HUDEP-2 (cell line): ENCODE measurements around the gene HLF.
A peak's percentile ranks its signal among the peaks of the same experiment; 100 is the strongest.

Experiments
- DNase-seq, 76 experiments: peaks; one replicate each; lab custom pipeline; 2025; ENCODE audit not compliant: unreplicated experiment in 76 of 76; lab: John Stamatoyannopoulos, UW

HLF gene

DNA sequence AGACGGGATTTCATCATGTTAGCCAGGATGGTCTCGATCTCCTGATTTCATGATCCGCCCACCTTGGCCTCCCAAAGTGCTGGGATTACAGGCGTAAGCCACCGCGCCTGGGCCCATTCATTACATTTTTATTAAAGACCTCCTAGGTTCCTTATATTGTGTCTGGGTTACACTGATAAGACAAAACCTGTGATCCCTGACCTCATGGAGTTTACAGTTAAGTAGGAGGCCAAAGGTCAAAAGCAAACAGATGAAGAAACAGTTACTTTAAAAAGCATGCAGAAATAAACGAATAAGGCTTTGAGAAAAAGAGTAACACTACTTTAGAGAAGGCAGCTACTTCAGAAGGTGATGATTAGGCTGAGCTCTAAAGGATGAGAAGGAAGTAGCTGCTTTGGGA, 14.9 kb upstream of the HLF start:
- no peak for DNase-seq

DNA sequence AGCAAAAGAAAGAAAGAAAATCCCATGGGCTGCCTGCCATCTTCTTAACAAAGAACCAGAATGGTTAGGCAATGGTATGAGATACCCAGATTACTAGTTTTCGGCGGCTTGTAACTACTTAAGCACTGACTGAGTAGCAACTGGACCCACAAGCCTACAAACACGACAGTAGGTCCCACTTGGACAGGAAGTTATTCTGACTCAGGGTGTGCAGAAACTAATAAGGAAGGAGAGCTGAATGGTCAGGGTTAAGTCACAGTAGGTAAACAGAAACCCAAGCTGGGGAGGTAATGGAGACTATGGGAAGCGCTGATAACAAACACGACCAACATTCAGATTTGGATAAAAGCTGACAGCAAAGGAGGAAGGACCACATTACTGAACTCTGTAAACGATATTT, 10.4 kb upstream of the HLF start:
- DNase-seq, result no peak

DNA sequence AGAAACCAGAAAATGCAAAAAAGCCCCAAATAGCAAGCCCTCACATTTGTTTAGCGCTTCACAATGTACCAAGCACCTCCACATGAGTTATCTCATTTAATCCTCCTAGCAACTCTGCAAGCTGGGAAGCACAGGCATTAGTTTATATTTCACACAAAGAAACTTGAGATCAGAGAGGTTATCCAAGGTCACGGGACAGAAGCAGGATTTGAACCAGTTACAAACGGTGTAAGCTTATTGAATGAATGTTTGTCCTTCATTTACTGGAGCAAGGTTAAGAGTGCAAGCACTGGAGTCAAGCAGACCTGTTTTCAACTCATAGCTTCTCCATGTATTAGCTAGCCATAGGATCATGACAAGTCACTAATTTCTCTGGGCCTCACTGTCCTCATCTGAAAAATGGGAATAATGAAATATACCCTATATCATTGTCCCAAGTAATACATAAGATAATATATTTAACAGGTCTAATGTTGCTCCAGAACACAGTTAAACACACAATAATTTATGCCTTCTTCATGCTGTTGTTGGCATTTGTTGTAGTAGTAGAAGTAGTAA, 6.1 kb upstream of the HLF start:
- DNase-seq, result no peak

DNA sequence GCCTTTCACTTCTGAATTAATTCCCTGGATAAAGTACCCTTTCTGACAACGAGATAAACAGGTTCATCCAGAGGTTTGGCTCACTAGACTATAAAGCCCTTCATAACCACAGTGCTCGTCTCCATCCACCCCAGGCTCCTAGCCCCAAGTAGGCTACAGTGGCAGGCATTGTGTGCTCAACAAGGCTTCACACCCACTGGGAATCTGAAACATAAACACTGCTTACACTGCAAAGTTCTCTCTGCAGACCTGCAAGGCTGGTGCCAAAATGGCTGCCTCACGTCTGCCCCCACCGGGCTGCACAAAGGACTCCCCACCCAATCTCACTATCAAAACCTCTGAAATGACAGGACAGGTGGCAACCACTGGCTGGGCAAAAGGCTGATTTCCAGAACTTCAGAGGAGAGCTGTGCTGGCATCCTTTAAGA, 5.1 kb upstream of the HLF start:
- no peak for DNase-seq

DNA sequence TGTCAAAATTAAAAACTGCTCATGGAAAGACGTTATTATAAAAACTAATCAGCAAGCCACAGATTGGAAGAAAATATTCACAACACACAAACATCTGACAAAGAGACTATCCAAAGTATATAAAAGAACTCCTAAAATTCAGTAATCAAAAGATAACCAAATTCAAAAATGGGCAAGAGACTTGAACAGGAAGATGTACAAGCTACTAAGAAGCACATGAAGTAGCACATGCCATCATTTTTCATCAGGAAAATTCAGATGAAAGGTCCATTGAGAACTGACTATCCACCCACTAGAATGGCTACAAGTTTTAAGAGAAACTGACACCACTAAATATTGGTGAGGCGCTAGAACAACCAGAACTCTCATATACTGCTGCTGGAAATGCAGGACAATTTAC, 3.4 kb upstream of the HLF start:
- no peak for DNase-seq

DNA sequence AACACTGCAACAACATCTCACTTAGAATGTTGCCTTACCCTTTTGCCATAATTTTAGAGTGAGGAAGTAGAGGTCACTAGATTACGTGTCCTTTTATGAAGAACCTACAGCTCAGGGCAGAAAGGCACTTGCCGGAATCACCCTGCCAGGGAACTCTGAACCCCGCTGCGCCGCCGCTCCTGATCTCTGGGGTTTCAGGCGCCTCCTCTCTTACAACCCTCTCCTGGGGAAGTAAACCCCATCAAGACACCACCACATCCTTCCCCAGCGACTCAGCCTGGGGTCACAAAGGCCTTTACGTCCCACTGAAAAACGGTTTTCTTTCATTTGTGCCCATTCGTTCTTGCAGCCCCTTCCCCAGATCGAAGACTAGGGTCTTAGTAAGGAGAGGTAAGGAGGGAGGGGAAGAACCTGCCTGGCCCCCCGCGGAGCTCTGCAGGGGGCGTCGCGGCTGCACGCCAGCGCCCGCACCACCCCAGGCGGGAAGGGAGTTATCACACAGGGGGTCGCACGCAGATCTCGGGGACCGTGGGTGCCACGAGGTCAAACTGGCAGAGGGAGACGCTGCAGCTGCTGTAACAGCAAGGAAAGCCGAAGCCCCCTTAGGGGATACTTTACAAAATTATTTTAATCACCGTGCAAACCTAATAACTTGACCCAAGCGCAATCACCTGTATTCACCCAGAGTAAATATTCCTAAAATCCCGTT, 1.0 kb upstream of the HLF start:
- DNase-seq, result no peak

DNA sequence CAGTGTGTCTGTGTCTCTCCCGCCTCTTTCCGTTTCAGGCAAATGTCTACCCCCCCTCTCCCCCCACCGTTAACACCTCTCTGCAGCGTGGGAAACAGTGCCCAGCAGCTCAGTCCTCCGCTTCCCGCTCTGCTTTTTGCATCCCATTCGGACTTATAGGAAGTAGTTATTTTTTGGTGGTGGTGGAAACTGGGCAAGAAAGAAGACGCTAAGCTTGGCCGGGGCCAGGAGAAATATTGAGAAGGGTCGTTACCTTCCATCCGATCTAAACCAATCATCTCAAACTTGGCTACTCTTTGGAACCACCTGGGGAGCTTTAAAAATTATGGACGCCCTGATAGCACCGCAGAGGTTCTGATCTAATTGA, 499 bp upstream of the HLF start:
- peak in 1 of 76 experiments; percentile 2 for DNase-seq

DNA sequence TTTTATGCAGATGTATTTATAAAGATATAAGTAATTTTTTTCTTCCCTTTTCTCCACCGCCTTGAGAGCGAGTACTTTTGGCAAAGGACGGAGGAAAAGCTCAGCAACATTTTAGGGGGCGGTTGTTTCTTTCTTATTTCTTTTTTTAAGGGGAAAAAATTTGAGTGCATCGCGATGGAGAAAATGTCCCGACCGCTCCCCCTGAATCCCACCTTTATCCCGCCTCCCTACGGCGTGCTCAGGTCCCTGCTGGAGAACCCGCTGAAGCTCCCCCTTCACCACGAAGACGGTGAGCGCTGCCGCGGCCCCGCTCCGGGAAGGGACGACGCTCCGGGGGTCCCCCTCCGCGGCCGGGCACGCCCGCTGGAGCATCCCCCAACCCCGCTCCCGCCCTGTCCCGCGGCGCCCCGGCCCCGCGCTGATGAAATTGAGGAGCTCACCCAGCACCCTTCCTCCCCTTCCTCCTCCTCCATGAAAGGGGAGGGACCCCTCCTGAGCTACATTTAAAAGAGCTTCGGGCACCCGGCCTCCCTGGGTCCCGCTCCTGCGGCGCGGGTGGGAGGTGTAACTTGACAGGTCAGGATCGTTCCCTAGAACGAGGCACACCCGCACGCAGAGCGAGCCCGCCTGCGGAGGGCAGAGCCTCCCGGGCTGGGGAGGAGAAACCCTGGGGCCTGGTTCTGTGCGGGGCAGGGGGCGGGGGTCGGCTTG, 706 bp downstream of the HLF start:
- peak in 12 of 76 experiments; percentile 2 to 34 (median 9) for DNase-seq

DNA sequence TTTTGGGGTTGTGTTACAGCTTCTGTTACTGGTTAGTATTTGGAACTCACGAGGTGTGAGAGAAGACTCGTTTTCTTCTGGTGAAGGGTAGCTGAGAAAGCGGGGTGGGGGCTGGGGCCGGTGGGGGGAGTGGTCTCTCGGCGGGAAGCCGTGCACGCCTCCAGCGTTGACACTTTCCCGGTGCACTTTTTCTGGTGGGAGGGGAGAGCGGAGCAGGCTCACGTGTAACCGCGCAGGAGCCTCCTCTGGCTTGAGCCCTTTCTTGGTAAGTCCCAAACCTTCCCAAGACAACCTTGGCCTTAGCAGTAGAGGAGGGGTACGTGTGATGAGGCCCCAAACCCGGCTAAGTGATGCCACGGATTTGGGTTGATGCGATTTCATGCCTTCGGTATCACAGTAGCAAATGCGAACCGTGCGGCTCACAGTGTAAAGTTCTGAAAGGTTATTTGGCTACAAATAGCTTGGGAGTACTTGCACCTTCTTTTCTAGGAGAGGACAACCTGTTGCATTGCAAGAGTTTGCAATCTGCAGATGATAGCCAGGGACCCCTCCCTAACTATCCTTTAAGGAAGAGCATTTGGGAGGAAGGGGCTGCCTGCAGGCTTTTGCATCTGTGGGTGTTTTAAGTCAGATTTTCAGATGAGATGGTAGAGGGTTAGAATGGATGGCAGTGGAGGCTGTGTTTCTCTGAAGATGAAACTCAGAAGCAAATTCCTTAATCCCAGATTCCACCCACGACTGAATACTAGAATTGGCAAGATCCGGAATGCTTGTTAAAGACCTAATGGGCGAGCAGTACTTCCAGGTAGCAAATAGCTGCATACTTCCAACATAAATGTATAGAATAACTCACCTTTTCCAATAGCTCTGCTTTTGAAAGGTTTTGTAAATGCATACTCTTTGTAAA, 1.5 kb downstream of the HLF start:
- no peak for DNase-seq

DNA sequence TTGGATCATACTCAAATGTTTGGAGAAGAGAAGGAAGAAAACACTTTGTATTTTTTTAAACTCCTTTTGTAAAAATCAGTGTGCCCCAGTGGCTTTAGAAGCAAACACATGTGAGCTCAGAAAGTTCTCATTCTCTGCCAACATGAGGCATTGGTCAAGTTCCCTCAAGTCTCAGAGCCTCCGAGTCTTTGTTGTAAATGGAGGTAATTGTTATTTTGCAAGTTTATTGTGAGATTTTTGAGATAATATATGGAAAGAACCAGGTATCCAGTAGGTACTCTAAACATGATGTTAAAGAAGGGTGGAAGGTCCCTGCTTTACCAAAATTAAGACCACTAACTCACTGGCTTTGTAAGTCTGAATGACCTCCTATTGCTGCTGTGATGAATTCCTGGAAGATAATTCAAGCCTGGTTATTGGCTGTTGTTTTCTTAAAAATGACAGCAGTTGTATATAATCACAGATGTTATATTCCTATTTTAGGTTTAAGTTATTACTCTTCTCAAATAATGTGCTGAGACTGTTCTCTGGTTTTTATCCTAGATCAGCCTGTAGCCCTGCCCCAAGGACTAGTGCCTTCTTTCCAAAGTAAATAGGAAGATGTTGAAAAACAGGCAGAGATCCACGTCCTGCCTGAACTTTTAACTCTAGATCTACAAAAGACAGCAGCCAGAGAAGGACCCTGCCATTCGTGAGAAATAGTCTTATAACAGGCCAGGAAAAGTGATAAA, 2.4 kb downstream of the HLF start:
- DNase-seq, result no peak

DNA sequence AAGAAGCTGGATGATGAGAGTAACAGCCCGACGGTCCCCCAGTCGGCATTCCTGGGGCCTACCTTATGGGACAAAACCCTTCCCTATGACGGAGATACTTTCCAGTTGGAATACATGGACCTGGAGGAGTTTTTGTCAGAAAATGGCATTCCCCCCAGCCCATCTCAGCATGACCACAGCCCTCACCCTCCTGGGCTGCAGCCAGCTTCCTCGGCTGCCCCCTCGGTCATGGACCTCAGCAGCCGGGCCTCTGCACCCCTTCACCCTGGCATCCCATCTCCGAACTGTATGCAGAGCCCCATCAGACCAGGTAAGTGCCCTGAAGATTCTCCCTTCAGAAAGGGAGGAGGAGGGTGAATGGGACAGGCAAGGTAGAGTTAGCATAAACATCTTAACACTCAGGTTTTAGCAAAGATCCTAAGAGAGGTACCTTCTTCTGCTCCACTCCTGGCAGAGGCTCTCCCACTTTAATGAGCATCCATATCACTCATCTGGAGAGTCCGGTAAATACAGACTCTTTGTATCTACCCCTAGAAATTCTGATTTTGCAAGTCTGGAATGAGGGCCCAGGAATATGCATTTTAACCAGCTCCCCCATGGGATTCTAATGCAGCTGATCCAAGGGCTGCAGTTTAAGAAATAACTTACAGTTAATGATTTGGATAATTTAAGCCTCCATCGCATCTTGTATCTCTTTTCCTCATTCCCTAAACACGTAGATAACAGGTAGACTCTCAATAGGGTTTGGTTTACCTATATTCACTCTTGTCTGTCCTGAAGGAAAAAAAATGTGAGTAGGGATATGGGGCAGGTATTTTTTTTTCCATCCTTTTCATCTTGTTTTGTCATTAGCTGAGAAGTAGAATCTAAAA, 3.3 kb downstream of the HLF start:
- DNase-seq, result no peak

DNA sequence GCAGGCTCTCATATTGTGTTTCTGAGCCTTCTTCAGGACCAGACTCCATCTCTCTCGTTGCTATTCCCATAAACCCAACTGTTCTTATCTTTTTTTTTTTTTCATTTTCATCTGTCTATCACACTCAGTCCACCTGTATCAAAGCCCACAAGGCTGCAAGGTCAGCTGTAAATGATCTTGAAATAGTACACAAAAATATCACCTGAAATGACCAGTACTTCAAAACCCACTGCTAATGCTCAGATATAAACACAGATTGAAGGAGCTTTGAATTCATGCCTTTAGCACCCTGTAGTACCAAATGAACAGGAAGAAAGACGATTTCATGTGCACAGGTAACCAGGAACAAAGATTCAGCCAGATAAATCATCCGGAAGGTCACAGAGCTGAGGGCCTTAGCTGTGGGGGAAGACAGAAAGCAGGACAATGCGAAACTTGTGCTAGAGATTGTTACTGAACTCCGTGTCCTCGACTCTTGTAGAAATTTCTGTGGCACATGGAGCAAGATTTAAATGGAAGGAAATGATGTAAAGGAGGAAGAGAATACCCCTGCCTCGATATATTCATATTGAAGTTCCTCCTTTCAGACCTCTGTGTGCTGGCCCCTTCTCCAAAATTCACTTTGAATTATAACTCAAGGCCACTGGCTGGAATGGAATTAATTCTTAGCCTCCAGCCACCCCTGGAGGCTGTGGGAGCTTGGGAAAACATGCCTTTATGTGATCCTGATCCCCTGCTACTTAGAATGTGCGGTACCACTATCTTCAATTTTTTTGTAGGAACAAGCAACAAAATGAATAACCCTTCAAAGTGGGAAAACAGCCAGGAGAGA, 4.1 kb downstream of the HLF start:
- DNase-seq, result no peak

DNA sequence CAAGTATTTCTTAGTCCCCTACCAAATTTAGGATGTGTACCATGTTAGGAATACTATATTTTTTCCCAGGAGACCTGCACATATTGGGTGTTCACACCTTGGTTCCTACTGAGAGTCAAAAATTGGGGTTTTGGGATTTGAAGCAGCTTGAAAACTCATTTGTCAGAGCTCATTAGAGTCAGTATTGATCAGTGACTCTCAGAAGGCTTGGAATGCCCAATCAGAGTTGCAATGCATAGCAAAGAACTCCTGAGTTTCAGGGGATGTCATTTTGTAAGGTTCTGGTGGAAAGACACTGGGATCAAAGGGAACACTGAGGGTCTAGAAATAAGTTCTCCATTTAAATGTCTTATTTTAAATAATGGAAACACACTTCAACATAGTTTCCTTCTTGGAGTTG, 5.1 kb downstream of the HLF start:
- DNase-seq, result no peak

DNA sequence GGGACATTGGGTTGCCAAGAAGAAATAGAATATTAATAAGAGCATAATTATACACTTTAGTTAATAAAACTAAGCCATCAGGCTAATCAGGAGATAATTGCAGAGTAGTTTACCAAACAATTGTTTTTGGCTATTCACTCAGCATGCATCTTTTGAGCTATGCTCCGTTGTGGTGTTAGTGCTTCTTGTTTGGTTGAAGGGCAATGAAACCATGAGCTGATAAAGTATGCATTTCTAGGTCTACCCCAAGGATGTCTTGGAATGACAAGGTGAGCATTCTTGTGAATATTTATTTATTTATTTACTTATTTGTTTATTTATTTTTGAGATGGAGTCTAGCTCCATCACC, 6.4 kb downstream of the HLF start:
- no peak for DNase-seq

DNA sequence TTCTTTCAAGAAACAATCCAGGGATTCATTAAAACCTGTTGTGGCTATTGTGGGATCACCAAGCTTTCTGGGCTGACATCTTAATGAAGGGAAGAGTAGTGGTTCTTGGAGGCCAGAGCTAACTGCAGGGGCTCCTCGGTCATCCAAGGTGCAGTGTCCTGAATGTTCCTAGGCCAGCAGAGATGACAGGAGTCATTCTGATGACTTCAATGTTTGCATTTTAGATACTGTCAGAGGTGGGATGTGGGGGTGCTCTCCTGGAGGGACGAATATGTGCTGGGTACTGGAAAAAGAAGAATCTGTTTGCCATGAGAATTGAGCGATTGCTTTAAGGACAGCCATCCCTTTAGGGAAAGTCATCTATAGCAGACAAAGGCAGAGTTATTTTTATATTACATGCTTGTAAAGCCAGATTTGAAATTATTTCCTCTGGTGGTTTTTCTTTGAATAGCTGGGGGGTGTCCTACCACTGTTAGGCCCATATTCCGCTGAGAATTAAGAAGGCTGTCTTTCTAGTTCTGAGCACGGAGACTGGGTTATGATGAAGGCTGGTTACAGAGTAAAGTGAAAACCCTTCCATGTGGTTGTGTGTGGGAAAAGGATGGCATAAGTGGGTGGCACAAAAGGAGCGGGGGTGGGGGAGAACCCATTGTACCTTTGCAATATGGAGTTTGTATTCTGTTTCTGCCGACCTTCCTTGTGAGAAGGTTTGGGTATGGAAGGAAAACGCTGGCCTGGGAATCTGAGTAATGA, 7.4 kb downstream of the HLF start:
- DNase-seq, result no peak

DNA sequence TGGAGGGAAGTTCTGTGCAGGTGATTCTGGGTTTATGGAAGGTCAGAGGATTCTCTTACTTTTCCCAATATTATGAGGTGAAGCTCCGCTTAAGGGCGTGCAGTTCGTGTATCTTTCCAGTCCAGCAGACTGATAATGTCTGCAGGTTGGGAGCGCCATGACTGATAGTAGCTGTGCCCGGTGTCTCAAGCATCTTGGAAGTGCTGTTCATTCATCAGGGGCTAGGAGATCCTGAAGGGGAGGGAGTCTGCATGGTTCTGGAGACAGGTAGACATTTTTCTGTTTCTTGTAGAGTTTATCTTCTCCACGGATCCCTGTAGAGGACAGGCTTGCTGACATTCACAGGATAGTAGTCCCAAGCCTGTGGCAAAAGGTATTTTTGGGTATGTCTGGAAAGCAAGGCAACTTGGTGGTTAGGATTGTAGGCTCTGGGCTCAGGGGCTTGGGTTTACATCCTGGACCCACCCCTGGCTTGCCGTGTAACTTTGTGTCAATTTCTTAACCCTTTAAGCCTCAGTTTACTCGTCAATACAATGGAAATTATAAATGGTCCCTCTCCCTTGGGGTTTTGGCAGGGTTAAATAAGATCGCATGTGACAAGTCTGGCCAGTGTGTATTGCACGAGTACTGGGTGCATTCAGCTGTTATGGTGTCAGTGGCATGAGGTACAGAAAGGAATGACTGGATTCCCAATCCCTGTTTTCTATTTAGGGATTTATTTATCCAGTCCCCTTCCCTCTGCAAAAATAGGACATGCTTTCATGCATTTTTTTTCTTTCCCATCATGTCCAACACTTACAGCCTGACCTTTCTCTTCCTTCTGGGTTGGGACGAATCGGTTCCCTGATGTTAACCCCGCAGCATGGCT, 8.2 kb downstream of the HLF start:
- DNase-seq, result no peak
